Panc1 (cell line): ENCODE data around the gene SUGCT. TPM values are rescaled to one million over a fixed set of nuclear protein-coding genes. Genes with fewer than 3 reads are reported as not detected.

Experiments used
- ATAC-seq: fragments of 200-7000 bp; cut with Tn5 transposase; 2 replicates; pipeline ENCODE4 v1.9.1; 2020; ENCODE audit warnings: mild to moderate bottlenecking, moderate library complexity
- BruUV-seq: library from RNA; stranded (reverse); fragments of 400-500 nt; replicated peaks from 2 replicates; lab custom pipeline; 2021; lab: Mats Ljungman, UMichigan
- CTCF ChIA-PET: fragments of 300-600 bp; sonication (Branson Sonifier 250); formaldehyde crosslinking; loops from one replicate; lab custom pipeline; 2022; ENCODE audit warnings: antibody characterized with exemption; lab: Charles Lee
- POLR2A ChIA-PET: fragments of 300-600 bp; sonication (Branson Sonifier 250); formaldehyde crosslinking; loops from one replicate; lab custom pipeline; 2022; ENCODE audit warnings: antibody characterized with exemption; lab: Charles Lee
- DNase-seq: peaks from one replicate; pipeline ENCODE4 v3.0.0-alpha.2; 2010; ENCODE audit warnings: low read depth, low spot score
- H3K27ac ChIP-seq: 2 replicates; pipeline ENCODE4 v1.5.1; 2011; ENCODE audit warnings: mild to moderate bottlenecking, low read length, inconsistent platforms
- H3K27me3 ChIP-seq: fragments of 200-500 bp; sonication (Bioruptor generic); 2 replicates; pipeline ENCODE4 v1.6.0; 2014; ENCODE audit warnings: low read length, inconsistent platforms; ENCODE audit not compliant: control insufficient read depth, insufficient read depth
- H3K36me3 ChIP-seq: fragments of 200-500 bp; sonication (Bioruptor generic); 2 replicates; pipeline ENCODE4 v1.5.1; 2014; ENCODE audit warnings: inconsistent platforms, mild to moderate bottlenecking, low read length, moderate library complexity; ENCODE audit not compliant: control insufficient read depth, insufficient read depth
- H3K4me1 ChIP-seq: 2 replicates; pipeline ENCODE4 v1.5.1; 2011; ENCODE audit warnings: inconsistent platforms, mild to moderate bottlenecking, low read length, moderate library complexity; ENCODE audit not compliant: control insufficient read depth, insufficient read depth
- H3K4me3 ChIP-seq, 2 experiments: 2 replicates each; pipeline ENCODE4 v1.5.1; 2011 to 2012; ENCODE audit warnings: low read depth in 2 of 2, low read length in 2 of 2, mild to moderate bottlenecking in 2 of 2, inconsistent platforms in 1 of 2, moderate library complexity in 1 of 2
- H3K9me3 ChIP-seq: fragments of 200-500 bp; sonication (Bioruptor generic); 2 replicates; pipeline ENCODE4 v1.5.1; 2014; ENCODE audit warnings: low read depth, mild to moderate bottlenecking, inconsistent platforms, low read length, moderate library complexity; ENCODE audit not compliant: control insufficient read depth, insufficient read depth
- CTCF ChIP-seq: fragments of 450-650 bp; IDR thresholded peaks from 2 replicates; pipeline ENCODE4 v1.5.1; 2017; ENCODE audit warnings: mild to moderate bottlenecking
- POLR2AphosphoS5 ChIP-seq: IDR thresholded peaks from 2 replicates; pipeline ENCODE4 v1.6.1; 2012; ENCODE audit warnings: mild to moderate bottlenecking, low read depth, low read length, moderate library complexity
- REST ChIP-seq, 2 experiments: IDR thresholded peaks; 2 replicates each; pipeline ENCODE4 v1.6.1; 2011 to 2012; ENCODE audit warnings: low read depth in 2 of 2, control low read depth in 1 of 2, low read length in 1 of 2, mild to moderate bottlenecking in 1 of 2, moderate library complexity in 1 of 2; ENCODE audit not compliant: insufficient read depth in 1 of 2
- SIN3A ChIP-seq: IDR thresholded peaks from 2 replicates; pipeline ENCODE4 v1.6.1; 2012; ENCODE audit warnings: low read depth, mild to moderate bottlenecking, low read length, moderate library complexity, borderline replicate concordance; ENCODE audit not compliant: insufficient read depth
- TCF7L2 ChIP-seq: IDR thresholded peaks from 2 replicates; pipeline ENCODE4 v1.6.1; 2011; ENCODE audit warnings: mild to moderate bottlenecking, low read depth, low read length, inconsistent platforms
- in situ Hi-C: cut with HindIII; loops from 2 replicates; pipeline ENCODE4 v1.10.0; 2016; ENCODE audit warnings: low sequenced_read_pairs, low pct_unique_long_range_greater_than_20kb
- intact Hi-C: fragments of 100-400 bp; cut with micrococcal nuclease; formaldehyde crosslinking; loops from one replicate; pipeline ENCODE4 v1.10.0; 2022; ENCODE audit not compliant: unreplicated experiment
- total RNA-seq: library from RNA; stranded (reverse); gene quantifications from one replicate; pipeline ENCODE4 v1.2.1, GENCODE V29; 2021; ENCODE audit not compliant: unreplicated experiment

The SUGCT gene
- total RNA-seq, 1 experiment from 2014 or later = 3.1 TPM

GRCh38 chr7:40298421-40298820 lies 163.6 kb downstream of the SUGCT start:
- ATAC-seq (no peak), DNase-seq (no peak)
- in situ Hi-C loops = no loop called here
- CTCF ChIA-PET = no interaction called here
- Histone ChIP-seq H3K27me3 (no peaks in the 10 kb centered on the region), H3K4me1 (no peaks in the 10 kb centered on the region), H3K4me3 (no peak overlapping the region), H3K9me3 (no peaks in the 10 kb centered on the region), H3K27ac (no peak overlapping the region), H3K36me3 (no peaks in the 10 kb centered on the region)
- POLR2A ChIA-PET = no interaction called here
- intact Hi-C loops = no loop called here
- no peak for TF ChIP-seq POLR2AphosphoS5
- no peak for TF ChIP-seq TCF7L2
- TF ChIP-seq SIN3A = no peak
- TF ChIP-seq CTCF = no peak
- TF ChIP-seq REST (IDR thresholded peaks at IDR 0.05; ENCODE audit: insufficient read depth in 1 of 2, low read depth in 2 of 2, low read length in 1 of 2) = no peak
- BruUV-seq = no TSS peak

- DNase-seq = no peak
- CTCF ChIA-PET = no interaction called here
- H3K27ac ChIP-seq = no peak overlapping the region
Measured at GRCh38 chr7:40299097-40299496, 164.3 kb downstream of the SUGCT start.

More at GRCh38 chr7:40299097-40299496, 164.3 kb downstream of the SUGCT start:
- Histone ChIP-seq H3K36me3 (no peaks in the 10 kb centered on the region), H3K4me1 (no peaks in the 10 kb centered on the region), H3K27me3 (no peaks in the 10 kb centered on the region), H3K4me3 (no peak overlapping the region), H3K9me3 (no peaks in the 10 kb centered on the region)
- no TSS peak for BruUV-seq
- in situ Hi-C loops = no loop called here
- TF ChIP-seq SIN3A (no peak), CTCF (no peak), POLR2AphosphoS5 (no peak), TCF7L2 (no peak), REST (IDR thresholded peaks at IDR 0.05; ENCODE audit: insufficient read depth in 1 of 2, low read depth in 2 of 2, low read length in 1 of 2) (no peak)
- POLR2A ChIA-PET = no interaction called here
- ATAC-seq = no peak
- intact Hi-C loops = no loop called here
